Measurements from ENCODE around the gene PTGES. TPM values are rescaled to one million over a fixed set of nuclear protein-coding genes. Genes with fewer than 3 reads are reported as not detected.
A peak's percentile ranks its signal among the peaks of the same experiment; 100 is the strongest.

PTGES gene
- total RNA-seq, 1 experiment from 2014 or later, result 2.4 TPM

- Histone ChIP-seq H4K5ac (ENCODE audit: insufficient read length, low read depth, low read length) (no peak overlapping the region), H4K91ac (ENCODE audit: insufficient read length, low read depth, low read length) (no peak overlapping the region), H2AK5ac (ENCODE audit: insufficient read length, low read length) (no peak overlapping the region), H3K14ac (ENCODE audit: insufficient read depth, low read length) (no peak overlapping the region), H2BK5ac (ENCODE audit: insufficient read length, low read length) (no peak overlapping the region), H2BK15ac (ENCODE audit: low read depth, low read length) (no peak overlapping the region), H2BK12ac (ENCODE audit: insufficient read length, low read depth, low read length) (no peak overlapping the region), H3T11ph (ENCODE audit: low read length) (no peak overlapping the region), H2BK20ac (ENCODE audit: low read depth, low read length, poor library complexity, severe bottlenecking) (no peak overlapping the region), H3K9ac (ENCODE audit: extremely low read depth, insufficient read length, low read length) (no peak overlapping the region), H3K79me2 (ENCODE audit: insufficient read depth, low read length) (no peaks in the 10 kb centered on the region), H3K4ac (ENCODE audit: low read depth, low read length) (no peak overlapping the region), H4K8ac (replicated peaks; ENCODE audit: insufficient read length, low read depth, low read length) (no peak overlapping the region), H3K23ac (ENCODE audit: insufficient read length, low read depth, low read length) (no peak overlapping the region), H3K79me1 (ENCODE audit: insufficient read depth, low read depth, low read length, poor library complexity, severe bottlenecking) (no peaks in the 10 kb centered on the region), H3K18ac (ENCODE audit: insufficient read length, low read depth, low read length) (no peak overlapping the region), H3K23me2 (ENCODE audit: insufficient read length, low read depth, low read length, poor library complexity, severe bottlenecking) (no peaks in the 10 kb centered on the region), H3K27me3 (ENCODE audit: insufficient read depth, low read length) (no peaks in the 10 kb centered on the region), H3K27ac (ENCODE audit: insufficient read length, low read depth, low read length) (no peak overlapping the region), H3K4me1 (ENCODE audit: insufficient read depth, low read length) (no peaks in the 10 kb centered on the region), H2BK120ac (ENCODE audit: low read depth, low read length, poor library complexity, severe bottlenecking) (no peak overlapping the region), H3K9me3 (ENCODE audit: control insufficient read depth, low read depth, low read length) (no peaks in the 10 kb centered on the region), H2AFZ (ENCODE audit: low read length) (no peak overlapping the region), H4K20me1 (ENCODE audit: control insufficient read depth, insufficient read depth, insufficient read length) (no peaks in the 10 kb centered on the region), H3K56ac (ENCODE audit: insufficient read length, low read depth, low read length) (no peak overlapping the region), H3K4me2 (ENCODE audit: insufficient read depth, insufficient read length, low read length) (no peak overlapping the region)
- peaks cover 2% of the 10 kb centered on the region in 2 experiments; a peak in 2 of 4 replicates for H3K4me1 Mint-ChIP-seq
- H3K9me3 Mint-ChIP-seq, result no peaks in the 10 kb centered on the region; a peak in 1 of 5 replicates
- TF ChIP-seq CTCF (conservative IDR thresholded peaks at IDR 0.05), result peak; percentile 96
- peak overlapping the region in 1 of 3 experiments; percentile 33; a peak in 3 of 7 replicates for H3K27ac Mint-ChIP-seq
- peak; percentile 81 for DNase-seq
- no peaks in the 10 kb centered on the region for H3K36me3 Mint-ChIP-seq (ENCODE audit: insufficient read depth in 1 of 3, low read depth in 3 of 3)
- WGBS (ENCODE audit: extremely low coverage, insufficient read length, low lambda C conversion rate), result no CpG with 5 or more reads among the region's 14 CpGs
- peaks cover 32% of the 10 kb centered on the region for H3K27me3 Mint-ChIP-seq (ENCODE audit: low read depth)
- H3K4me3 Mint-ChIP-seq, result no peak overlapping the region; a peak in 1 of 5 replicates
These were observed 30.9 kb upstream of the PTGES start for GRCh38 chr9:129783516-129784361.

Measured in H9 (cell line).